K562 (cell line): Measurements from ENCODE around the gene CLDN24. TPM values are rescaled to one million over a fixed set of nuclear protein-coding genes. Genes with fewer than 3 reads are reported as not detected.

Experiments used
- ARID2 ChIP-seq: fragments of 450-650 bp; IDR thresholded peaks from 2 replicates; pipeline ENCODE4 v1.6.1; 2017; ENCODE audit warnings: antibody characterized with exemption, mild to moderate bottlenecking
- BMI1 ChIP-seq: fragments of 150-350 bp; IDR thresholded peaks from 2 replicates; pipeline ENCODE4 v1.6.1; 2014; ENCODE audit warnings: low read length
- C11orf30 ChIP-seq: fragments of 450-650 bp; IDR thresholded peaks from 2 replicates; pipeline ENCODE4 v1.6.1; 2016; ENCODE audit warnings: low read depth, mild to moderate bottlenecking
- CEBPB ChIP-seq: fragments of 450-650 bp; IDR thresholded peaks from 2 replicates; pipeline ENCODE4 v1.6.1; 2016; ENCODE audit warnings: missing genetic modification characterization, missing compliant biosample characterization
- EP300 ChIP-seq: IDR thresholded peaks from 2 replicates; pipeline ENCODE4 v1.6.1; 2012; ENCODE audit warnings: low read length, improper control_type of control experiment
- FOSL1 ChIP-seq: fragments of 200-800 bp; sonication (Bioruptor generic); conservative IDR thresholded peaks from 2 replicates; pipeline ENCODE4 v1.6.1; 2016; ENCODE audit warnings: missing genetic modification characterization, missing compliant biosample characterization
- GATAD2A ChIP-seq: fragments of 450-650 bp; IDR thresholded peaks from 2 replicates; pipeline ENCODE4 v1.6.1; 2017
- HBP1 ChIP-seq: fragments of 450-650 bp; formaldehyde crosslinking; IDR thresholded peaks from 2 replicates; pipeline ENCODE4 v1.4.0; 2022; ENCODE audit warnings: missing genetic modification characterization
- NCOA1 ChIP-seq: fragments of 450-650 bp; IDR thresholded peaks from 2 replicates; pipeline ENCODE4 v1.6.1; 2016; ENCODE audit warnings: low read depth
- RFX7 ChIP-seq: fragments of 250-450 bp; sonication (Bioruptor Pico); IDR thresholded peaks from 2 replicates; pipeline ENCODE4 v1.5.1; 2021; ENCODE audit warnings: mild to moderate bottlenecking
- SAP30 ChIP-seq: fragments of 200-600 bp; sonication (generic); IDR thresholded peaks from 2 replicates; pipeline ENCODE4 v1.6.1; 2012; ENCODE audit warnings: borderline replicate concordance, low read depth, mild to moderate bottlenecking, moderate library complexity, low read length, control low read depth, inconsistent platforms; ENCODE audit not compliant: insufficient read depth, poor library complexity, severe bottlenecking
- SRSF7 ChIP-seq: fragments of 200-400 bp; formaldehyde crosslinking; optimal IDR thresholded peaks from 2 replicates; pipeline ENCODE3; 2017; ENCODE audit warnings: mild to moderate bottlenecking, low read depth, low read length
- XRCC3 ChIP-seq: fragments of 450-650 bp; IDR thresholded peaks from 2 replicates; pipeline ENCODE4 v1.6.1; 2017; ENCODE audit warnings: mild to moderate bottlenecking, moderate library complexity
- ZNF586 ChIP-seq: fragments of 450-650 bp; formaldehyde crosslinking; conservative IDR thresholded peaks from 2 replicates; pipeline ENCODE4 v1.4.0; 2020; ENCODE audit warnings: mild to moderate bottlenecking, moderate library complexity
- polyA plus RNA-seq, 8 experiments: library from polyadenylated mRNA; depleted of rRNA in 4 of 8; stranded (reverse) in 5 of 8; unstranded in 3 of 8; fragments of >200 nt; fragmentation: Nextera tagmentation in 2 of 8; fragmentation: Illumina TruSeq in 1 of 8; extraction: Ambion mirVana in 2 of 8; extraction: Trizol in 1 of 8; gene quantifications; 2 replicates each; pipeline versions ENCODE4 v1.2.1 to v1.2.3, GENCODE V29; 2011 to 2014; ENCODE audit warnings: inconsistent platforms in 1 of 8, missing spikeins in 1 of 8
- total RNA-seq, 7 experiments: library from RNA; depleted of rRNA in 6 of 7; stranded (reverse); fragments of >200 nt in 6 of 7; fragmentation: Illumina TruSeq in 2 of 7; extraction: Trizol in 2 of 7; gene quantifications; 2 replicates each; pipeline versions ENCODE4 v1.2.1 to v1.2.3, GENCODE V29; 2011 to 2021; ENCODE audit warnings: low replicate concordance in 1 of 7
- TF ChIP-seq, protein P1 (sequence below): fragments of 250-450 bp; sonication (Bioruptor Pico); IDR thresholded peaks from 2 replicates; pipeline ENCODE4 v1.5.1; 2021; ENCODE audit warnings: mild to moderate bottlenecking
- TF ChIP-seq, protein P2 (sequence below): sonication (generic); formaldehyde crosslinking; IDR thresholded peaks from 2 replicates; pipeline ENCODE4 v1.8.1; 2023; ENCODE audit warnings: mild to moderate bottlenecking, missing genetic modification reagents, moderate library complexity

Gene CLDN24
- total and polyA plus RNA-seq, 9 of the 15 experiments (the other 6 are each of a cell fraction or from before 2014, with no cell fraction given): not detected

- TF ChIP-seq, protein P1, sequence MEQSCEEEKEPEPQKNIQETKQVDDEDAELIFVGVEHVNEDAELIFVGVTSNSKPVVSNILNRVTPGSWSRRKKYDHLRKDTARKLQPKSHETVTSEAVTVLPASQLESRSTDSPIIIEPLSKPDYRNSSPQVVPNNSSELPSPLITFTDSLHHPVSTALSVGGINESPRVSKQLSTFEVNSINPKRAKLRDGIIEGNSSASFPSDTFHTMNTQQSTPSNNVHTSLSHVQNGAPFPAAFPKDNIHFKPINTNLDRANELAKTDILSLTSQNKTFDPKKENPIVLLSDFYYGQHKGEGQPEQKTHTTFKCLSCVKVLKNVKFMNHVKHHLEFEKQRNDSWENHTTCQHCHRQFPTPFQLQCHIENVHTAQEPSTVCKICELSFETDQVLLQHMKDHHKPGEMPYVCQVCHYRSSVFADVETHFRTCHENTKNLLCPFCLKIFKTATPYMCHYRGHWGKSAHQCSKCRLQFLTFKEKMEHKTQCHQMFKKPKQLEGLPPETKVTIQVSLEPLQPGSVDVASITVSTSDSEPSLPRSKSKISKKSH (CRISPR knock-in tag): no peak
- TF ChIP-seq RFX7 (CRISPR knock-in tag) (no peak), NCOA1 (no peak), ARID2 (no peak), BMI1 (no peak), XRCC3 (no peak), CEBPB (tag) (no peak), HBP1 (CRISPR knock-in tag) (no peak), SRSF7 (no peak), C11orf30 (no peak), EP300 (no peak; the same call in 1 of the 2 replicates), SAP30 (no peak), ZNF586 (no peak), FOSL1 (tag) (peak; percentile 85), GATAD2A (no peak)
- TF ChIP-seq, protein P2, sequence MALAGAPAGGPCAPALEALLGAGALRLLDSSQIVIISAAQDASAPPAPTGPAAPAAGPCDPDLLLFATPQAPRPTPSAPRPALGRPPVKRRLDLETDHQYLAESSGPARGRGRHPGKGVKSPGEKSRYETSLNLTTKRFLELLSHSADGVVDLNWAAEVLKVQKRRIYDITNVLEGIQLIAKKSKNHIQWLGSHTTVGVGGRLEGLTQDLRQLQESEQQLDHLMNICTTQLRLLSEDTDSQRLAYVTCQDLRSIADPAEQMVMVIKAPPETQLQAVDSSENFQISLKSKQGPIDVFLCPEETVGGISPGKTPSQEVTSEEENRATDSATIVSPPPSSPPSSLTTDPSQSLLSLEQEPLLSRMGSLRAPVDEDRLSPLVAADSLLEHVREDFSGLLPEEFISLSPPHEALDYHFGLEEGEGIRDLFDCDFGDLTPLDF (CRISPR knock-in tag): no peak
Measured at GRCh38 chr4:183335369-183335940, 13.2 kb upstream of the CLDN24 start (continued).
